ENCODE measurements around the gene GARRE1.

- no peak for TF ChIP-seq CTCF (IDR thresholded peaks at IDR 0.05)
- no peak for TF ChIP-seq POLR2A (IDR thresholded peaks at IDR 0.05)
Observed at GRCh38 chr19:34225659-34226015, 28.7 kb upstream of the GARRE1 start.

All from adrenal gland (tissue), 5 donors.